Upper lobe of left lung (tissue), 6 donors: ENCODE measurements around the gene RXYLT1. TPM values are rescaled to one million over a fixed set of nuclear protein-coding genes. Genes with fewer than 3 reads are reported as not detected.

ENCODE experiments used
- ATAC-seq, 2 donors: fragments of 200-7000 bp; cut with Tn5 transposase; one replicate each; pipeline ENCODE4 v1.9.1; 2022; ENCODE audit warnings: mild to moderate bottlenecking in 2 of 2, moderate library complexity in 2 of 2; ENCODE audit not compliant: low FRiP score in 2 of 2
- DNase-seq, 2 donors: peaks; one replicate each; pipeline ENCODE4 v3.0.0-alpha.2; 2019 to 2020
- H3K27ac ChIP-seq, 4 donors: fragments of 200-600 bp; sonication (generic); one replicate each; pipeline ENCODE4 v1.5.1; 2016 to 2019
- H3K27me3 ChIP-seq, 4 donors: fragments of 200-600 bp; sonication (generic); one replicate each; pipeline ENCODE4 v1.5.1; 2017 to 2019
- H3K36me3 ChIP-seq, 4 donors: fragments of 200-600 bp; sonication (generic); one replicate each; pipeline ENCODE4 v1.5.1; 2016 to 2019
- H3K4me1 ChIP-seq, 4 donors: fragments of 200-600 bp; sonication (generic); one replicate each; pipeline ENCODE4 v1.5.1; 2018 to 2019
- H3K4me3 ChIP-seq, 4 donors: fragments of 200-600 bp; sonication (generic); one replicate each; pipeline ENCODE4 v1.5.1; 2017 to 2019; ENCODE audit warnings: mild to moderate bottlenecking in 2 of 4, moderate library complexity in 1 of 4
- H3K9me3 ChIP-seq, 4 donors: fragments of 200-600 bp; sonication (generic); one replicate each; pipeline ENCODE4 v1.5.1; 2018 to 2019
- EP300 ChIP-seq, 4 donors: sonication (generic); formaldehyde crosslinking; IDR thresholded peaks; one replicate each; pipeline ENCODE4 v1.5.1; 2017; ENCODE audit warnings: antibody characterized with exemption in 4 of 4, control low read depth in 2 of 4
- POLR2A ChIP-seq, 4 donors: fragments of 450-650 bp; IDR thresholded peaks; one replicate each; pipeline ENCODE4 v1.5.1; 2016 to 2017; ENCODE audit warnings: antibody characterized with exemption in 4 of 4, mild to moderate bottlenecking in 2 of 4
- POLR2AphosphoS5 ChIP-seq, 2 donors: sonication (generic); formaldehyde crosslinking; IDR thresholded peaks; one replicate each; pipeline ENCODE4 v1.5.1; 2017; ENCODE audit warnings: antibody characterized with exemption in 2 of 2
- WGBS, 2 donors: methylation state at CpG; one replicate each; pipeline ENCODE4 v1.1.5; 2017 to 2018; 5-methylcytosine and 5-hydroxymethylcytosine counted together
- total RNA-seq, 6 donors: library from RNA; depleted of rRNA in 4 of 6; stranded (reverse); fragments of >200 nt in 4 of 6; gene quantifications; one replicate each; pipeline versions ENCODE4 v1.1.0 to v1.2.1, GENCODE V29; 2016 to 2021
- TF ChIP-seq, protein P1 (sequence below), 6 experiments: fragments of 450-650 bp in 4 of 6; fragments of 200-600 bp in 2 of 6; sonication (generic) in 2 of 6; IDR thresholded peaks; one replicate each; pipeline ENCODE4 v1.5.1; 2016 to 2019; ENCODE audit warnings: antibody characterized with exemption in 6 of 6
- donor health status: DM: no; HTN: no; CAD: no; lungs with moderate emphysema.
- donor health status: DM: no; HTN: yes; CAD: no; lungs with severe emphysema.

RXYLT1 gene
- total RNA-seq, 6 donors from 2014 or later, result 5.2 to 15.4 (median 12.6) TPM

DNA sequence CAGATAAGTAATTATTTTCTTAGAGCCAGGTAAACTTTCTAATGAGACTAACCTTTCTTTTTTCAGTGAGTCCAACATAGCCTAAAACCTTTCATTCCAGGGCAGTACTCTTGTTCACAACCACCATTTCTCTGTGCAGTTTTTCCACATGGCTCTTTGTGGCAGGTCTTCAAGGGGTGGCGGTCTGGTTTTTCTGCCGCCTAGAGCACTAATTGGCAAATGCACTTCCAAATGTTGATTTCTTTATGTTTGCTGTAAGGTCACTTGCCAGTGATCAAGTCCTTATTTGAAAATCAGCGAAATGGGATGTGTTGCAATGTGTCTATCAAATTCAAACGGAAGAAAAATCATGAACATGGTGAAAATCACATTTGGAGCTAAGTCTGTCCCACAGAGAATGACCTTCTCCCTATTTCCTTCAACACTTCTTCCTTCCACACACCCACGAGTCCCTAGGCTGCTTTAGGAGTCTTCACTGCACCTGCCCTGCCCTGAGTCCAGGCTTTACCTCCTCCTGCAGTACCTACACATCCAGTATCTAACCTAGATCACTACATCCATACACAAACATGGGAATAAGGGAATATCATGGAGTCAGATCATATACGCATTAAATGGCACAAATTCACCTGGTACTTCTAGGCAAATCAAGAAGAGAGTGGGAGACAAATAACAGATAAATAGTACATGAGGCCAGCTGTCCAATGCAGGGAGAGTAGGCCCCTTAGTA lies 66.7 kb downstream of the RXYLT1 start:
- peaks cover 2 to 12% (median 5%) of the 10 kb centered on the region in 4 donors for H3K4me1 ChIP-seq
- ATAC-seq, result no peak

DNA sequence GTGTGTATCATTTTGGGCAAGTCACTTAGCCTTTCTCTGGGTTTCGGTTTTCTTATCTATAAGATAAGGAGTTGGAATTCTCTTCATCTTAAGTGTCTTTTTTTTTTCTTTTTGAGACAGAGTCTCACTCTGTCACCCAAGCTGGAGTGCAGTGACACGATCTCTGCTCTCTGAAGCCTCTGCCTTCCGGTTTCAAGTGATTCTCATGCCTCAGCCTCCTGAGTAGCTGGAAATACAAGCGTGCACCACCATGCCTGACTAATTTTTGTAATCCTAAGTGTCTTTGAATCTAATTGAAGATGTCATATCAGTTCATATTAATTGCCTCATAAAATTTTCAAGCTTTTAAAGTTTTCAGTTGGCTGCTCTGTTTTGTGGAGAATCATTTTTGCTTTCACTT lies 68.7 kb downstream of the RXYLT1 start:
- no peak for TF ChIP-seq EP300 (IDR thresholded peaks at IDR 0.05)
- no peak for TF ChIP-seq POLR2A (IDR thresholded peaks at IDR 0.05)
- TF ChIP-seq, protein P1, sequence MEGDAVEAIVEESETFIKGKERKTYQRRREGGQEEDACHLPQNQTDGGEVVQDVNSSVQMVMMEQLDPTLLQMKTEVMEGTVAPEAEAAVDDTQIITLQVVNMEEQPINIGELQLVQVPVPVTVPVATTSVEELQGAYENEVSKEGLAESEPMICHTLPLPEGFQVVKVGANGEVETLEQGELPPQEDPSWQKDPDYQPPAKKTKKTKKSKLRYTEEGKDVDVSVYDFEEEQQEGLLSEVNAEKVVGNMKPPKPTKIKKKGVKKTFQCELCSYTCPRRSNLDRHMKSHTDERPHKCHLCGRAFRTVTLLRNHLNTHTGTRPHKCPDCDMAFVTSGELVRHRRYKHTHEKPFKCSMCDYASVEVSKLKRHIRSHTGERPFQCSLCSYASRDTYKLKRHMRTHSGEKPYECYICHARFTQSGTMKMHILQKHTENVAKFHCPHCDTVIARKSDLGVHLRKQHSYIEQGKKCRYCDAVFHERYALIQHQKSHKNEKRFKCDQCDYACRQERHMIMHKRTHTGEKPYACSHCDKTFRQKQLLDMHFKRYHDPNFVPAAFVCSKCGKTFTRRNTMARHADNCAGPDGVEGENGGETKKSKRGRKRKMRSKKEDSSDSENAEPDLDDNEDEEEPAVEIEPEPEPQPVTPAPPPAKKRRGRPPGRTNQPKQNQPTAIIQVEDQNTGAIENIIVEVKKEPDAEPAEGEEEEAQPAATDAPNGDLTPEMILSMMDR (IDR thresholded peaks at IDR 0.05), result no peak
- TF ChIP-seq POLR2AphosphoS5 (IDR thresholded peaks at IDR 0.05), result no peak
- no peak for DNase-seq
- Histone ChIP-seq H3K4me3 (no peak overlapping the region), H3K36me3 (no peaks in the 10 kb centered on the region), H3K9me3 (no peaks in the 10 kb centered on the region), H3K27ac (no peak overlapping the region), H3K4me1 (peaks cover under 1 to 6% (median 1%) of the 10 kb centered on the region in 4 donors), H3K27me3 (no peaks in the 10 kb centered on the region)
- 63 to 79% methylated on average over 4 of the region's 4 CpGs for WGBS, 2 donors
- no peak for ATAC-seq

More for the DNA sequence above, 66.7 kb downstream of the RXYLT1 start:
- Histone ChIP-seq H3K36me3 (no peaks in the 10 kb centered on the region), H3K4me3 (peak overlapping the region in 3 of 4 donors; percentile 80 to 87 (median 85)), H3K27ac (no peak overlapping the region), H3K9me3 (no peaks in the 10 kb centered on the region), H3K27me3 (no peaks in the 10 kb centered on the region)
- no peak for DNase-seq
- TF ChIP-seq, protein P1 (IDR thresholded peaks at IDR 0.05), result no peak
- TF ChIP-seq POLR2A (IDR thresholded peaks at IDR 0.05), result no peak
- no peak for TF ChIP-seq POLR2AphosphoS5 (IDR thresholded peaks at IDR 0.05)
- no peak for TF ChIP-seq EP300 (IDR thresholded peaks at IDR 0.05)
- 64 to 67% methylated on average over 6 of the region's 6 CpGs for WGBS, 2 donors

DNA sequence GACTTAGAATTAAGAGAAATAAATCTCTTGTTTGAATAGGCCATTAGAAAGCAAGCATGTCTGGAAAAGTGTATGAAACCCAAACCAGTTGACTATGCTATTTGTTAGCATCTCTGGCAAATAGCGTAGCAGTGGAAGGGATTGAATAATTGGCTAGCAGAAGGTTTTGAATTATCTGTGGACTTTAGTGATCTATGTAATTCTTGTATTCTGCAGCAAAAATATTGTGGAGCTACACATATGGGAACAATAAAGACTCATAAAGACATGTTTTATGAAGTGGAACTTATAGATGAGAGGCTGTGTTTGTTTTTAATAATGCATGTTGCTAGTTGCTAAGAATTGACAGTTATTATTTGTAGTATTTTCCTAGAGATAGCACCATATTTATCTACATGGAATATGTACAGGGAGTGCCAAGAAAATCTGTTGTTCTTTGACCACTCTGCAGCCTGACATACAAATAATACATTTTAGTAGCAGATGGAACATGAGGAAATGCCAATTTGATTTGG lies 69.5 kb downstream of the RXYLT1 start:
- H3K9me3 ChIP-seq, result no peaks in the 10 kb centered on the region
- no peaks in the 10 kb centered on the region for H3K27me3 ChIP-seq
- TF ChIP-seq POLR2A (IDR thresholded peaks at IDR 0.05) (no peak), EP300 (IDR thresholded peaks at IDR 0.05) (no peak), POLR2AphosphoS5 (IDR thresholded peaks at IDR 0.05) (no peak)
- TF ChIP-seq, protein P1 (IDR thresholded peaks at IDR 0.05), result no peak

DNA sequence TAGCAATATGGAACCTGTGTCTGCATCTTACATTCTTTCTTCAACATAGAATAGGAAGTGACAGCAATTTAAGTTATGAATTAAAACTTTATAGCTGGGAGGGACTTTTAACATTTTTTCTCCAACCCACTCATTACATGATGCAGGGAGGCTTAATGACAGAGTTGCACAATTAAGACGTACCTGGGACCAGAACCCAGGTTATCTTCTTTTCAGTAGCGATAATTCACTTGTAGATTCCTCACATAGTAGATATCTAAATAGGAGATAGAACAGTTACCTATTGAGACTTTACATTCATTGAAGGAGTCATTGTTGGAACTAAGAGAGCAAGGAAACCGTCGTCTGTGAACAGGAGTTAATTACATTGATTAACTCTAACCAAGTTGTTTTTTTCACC lies 69.9 kb downstream of the RXYLT1 start:
- H3K27me3 ChIP-seq, result no peaks in the 10 kb centered on the region
- WGBS, 2 donors, result 85 to 96% methylated on average over 4 of the region's 4 CpGs
- H3K36me3 ChIP-seq, result no peaks in the 10 kb centered on the region
- H3K4me3 ChIP-seq, result no peak overlapping the region
- TF ChIP-seq EP300 (IDR thresholded peaks at IDR 0.05), result no peak
- TF ChIP-seq, protein P1 (IDR thresholded peaks at IDR 0.05), result no peak
- TF ChIP-seq POLR2AphosphoS5 (IDR thresholded peaks at IDR 0.05), result no peak
- ATAC-seq (no peak), DNase-seq (no peak)
- H3K9me3 ChIP-seq, result no peaks in the 10 kb centered on the region
- peaks cover 0 to 3% (median 1%) of the 10 kb centered on the region in 4 donors for H3K4me1 ChIP-seq
- no peak overlapping the region for H3K27ac ChIP-seq

More for the DNA sequence above, 69.5 kb downstream of the RXYLT1 start:
- H3K27ac ChIP-seq, result no peak overlapping the region
- ATAC-seq (no peak), DNase-seq (no peak)
- peaks cover 0 to 3% (median 1%) of the 10 kb centered on the region in 4 donors for H3K4me1 ChIP-seq
- no peak overlapping the region for H3K4me3 ChIP-seq
- WGBS, 2 donors, result 88 to 90% methylated on average over 1 of the region's 1 CpG
- H3K36me3 ChIP-seq, result no peaks in the 10 kb centered on the region
